ENCODE data around the gene AGBL2. TPM values are rescaled to one million over a fixed set of nuclear protein-coding genes. Genes with fewer than 3 reads are reported as not detected.

Gene AGBL2
- polyA plus RNA-seq, 1 experiment: 2.2 TPM

DNA sequence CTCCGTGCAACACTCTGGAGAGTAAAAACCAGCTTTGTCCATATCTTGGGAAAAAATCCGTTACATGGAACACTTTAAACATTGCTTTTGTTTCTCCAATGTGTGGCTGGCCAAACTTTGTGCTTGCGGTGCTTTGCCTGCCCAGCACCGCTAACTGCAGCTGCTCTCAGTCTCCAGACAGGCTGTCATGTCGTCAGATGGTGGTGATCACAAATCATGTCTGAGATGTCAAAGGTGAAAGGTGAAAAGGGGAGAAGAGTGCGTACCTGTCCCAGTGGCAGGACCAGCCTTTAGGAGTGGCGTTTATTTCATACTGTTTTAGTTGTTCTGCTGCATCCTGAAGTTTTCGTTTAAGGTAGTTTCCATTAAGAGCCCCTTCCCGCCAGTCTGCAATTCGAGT lies 17.1 kb upstream of the AGBL2 start:
- ChIA-PET CTCF (no interaction called here), POLR2A (interaction anchor here (0.5 kb wide), 1 partner anchor 67 kb away, joined by 3 read pairs; no protein-coding TSS in a partner anchor)

DNA sequence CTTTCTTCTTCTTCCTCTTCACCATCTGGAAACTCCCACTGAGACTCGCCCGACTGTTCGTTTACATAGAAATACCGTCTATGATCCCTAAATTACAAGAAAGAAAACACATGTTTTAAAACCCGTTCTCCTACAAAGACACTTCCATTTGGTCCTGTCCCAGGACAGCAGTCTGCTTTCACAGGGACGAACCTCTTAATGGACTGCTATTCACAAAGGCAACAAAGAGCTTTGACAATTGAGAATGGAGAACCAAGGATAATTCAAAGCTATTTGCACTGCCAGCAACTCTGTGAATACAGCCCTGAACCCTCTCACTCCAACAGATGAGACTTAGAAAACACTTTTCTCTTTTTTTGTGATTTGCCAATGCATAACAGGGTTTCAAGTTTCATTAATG lies 16.3 kb upstream of the AGBL2 start:
- no peaks in the 10 kb centered on the region for H3K9me3 ChIP-seq (ENCODE audit: control insufficient read depth, insufficient read depth, low read length)
- ChIA-PET POLR2A (no interaction called here), CTCF (no interaction called here)
- H3K4me3 ChIP-seq (ENCODE audit: low read depth, low read length): no peak overlapping the region
- TF ChIP-seq, protein P1, sequence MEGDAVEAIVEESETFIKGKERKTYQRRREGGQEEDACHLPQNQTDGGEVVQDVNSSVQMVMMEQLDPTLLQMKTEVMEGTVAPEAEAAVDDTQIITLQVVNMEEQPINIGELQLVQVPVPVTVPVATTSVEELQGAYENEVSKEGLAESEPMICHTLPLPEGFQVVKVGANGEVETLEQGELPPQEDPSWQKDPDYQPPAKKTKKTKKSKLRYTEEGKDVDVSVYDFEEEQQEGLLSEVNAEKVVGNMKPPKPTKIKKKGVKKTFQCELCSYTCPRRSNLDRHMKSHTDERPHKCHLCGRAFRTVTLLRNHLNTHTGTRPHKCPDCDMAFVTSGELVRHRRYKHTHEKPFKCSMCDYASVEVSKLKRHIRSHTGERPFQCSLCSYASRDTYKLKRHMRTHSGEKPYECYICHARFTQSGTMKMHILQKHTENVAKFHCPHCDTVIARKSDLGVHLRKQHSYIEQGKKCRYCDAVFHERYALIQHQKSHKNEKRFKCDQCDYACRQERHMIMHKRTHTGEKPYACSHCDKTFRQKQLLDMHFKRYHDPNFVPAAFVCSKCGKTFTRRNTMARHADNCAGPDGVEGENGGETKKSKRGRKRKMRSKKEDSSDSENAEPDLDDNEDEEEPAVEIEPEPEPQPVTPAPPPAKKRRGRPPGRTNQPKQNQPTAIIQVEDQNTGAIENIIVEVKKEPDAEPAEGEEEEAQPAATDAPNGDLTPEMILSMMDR (IDR thresholded peaks at IDR 0.05; ENCODE audit: low read depth, low read length): no peak
- DNase-seq (ENCODE audit: low read depth, low spot score): no peak
- peak overlapping the region; percentile 34 for H3K27ac ChIP-seq (ENCODE audit: low read depth, low read length)
- H3K27me3 ChIP-seq (ENCODE audit: control insufficient read depth, insufficient read depth, low read length): no peaks in the 10 kb centered on the region

More for the DNA sequence above, 17.1 kb upstream of the AGBL2 start:
- no peak for DNase-seq (ENCODE audit: low read depth, low spot score)
- Histone ChIP-seq H3K9me3 (ENCODE audit: control insufficient read depth, insufficient read depth, low read length) (no peaks in the 10 kb centered on the region), H3K27ac (ENCODE audit: low read depth, low read length) (no peak overlapping the region), H3K4me3 (ENCODE audit: low read depth, low read length) (no peak overlapping the region), H3K27me3 (ENCODE audit: control insufficient read depth, insufficient read depth, low read length) (no peaks in the 10 kb centered on the region)
- TF ChIP-seq, protein P1 (IDR thresholded peaks at IDR 0.05; ENCODE audit: low read depth, low read length): no peak

DNA sequence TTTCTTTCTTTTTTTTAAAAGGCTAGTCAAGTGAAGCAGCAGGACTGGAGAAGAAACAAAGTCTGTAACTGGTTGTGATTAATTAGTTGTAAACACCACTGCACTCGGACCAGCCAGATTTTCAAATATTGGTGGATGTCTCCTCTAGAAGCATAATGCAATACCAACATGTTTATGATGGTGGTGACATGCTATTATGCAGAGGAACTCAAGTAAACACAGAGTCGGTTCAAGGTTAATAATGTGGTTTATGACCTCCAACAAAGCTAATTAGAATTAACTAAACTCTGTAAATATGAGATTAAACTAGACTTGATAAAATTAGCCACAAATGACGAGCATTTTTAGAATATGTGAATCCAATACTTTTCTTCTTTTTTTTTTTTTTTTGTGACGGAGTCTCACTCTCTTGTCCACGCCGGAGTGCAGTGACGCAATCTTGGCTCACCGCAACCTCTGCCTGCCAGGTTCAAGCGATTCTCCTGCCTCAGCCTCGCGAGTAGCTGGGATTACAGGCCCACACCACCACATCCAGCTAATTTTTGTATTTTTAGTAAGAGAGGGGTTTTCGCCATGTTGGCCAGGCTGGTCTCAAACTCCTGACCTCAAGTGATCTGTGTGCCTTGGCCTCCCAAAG lies 11.8 kb upstream of the AGBL2 start:
- Histone ChIP-seq H3K4me3 (ENCODE audit: low read depth, low read length) (no peak overlapping the region), H3K27ac (ENCODE audit: low read depth, low read length) (no peak overlapping the region), H3K27me3 (ENCODE audit: control insufficient read depth, insufficient read depth, low read length) (no peaks in the 10 kb centered on the region), H3K9me3 (ENCODE audit: control insufficient read depth, insufficient read depth, low read length) (no peaks in the 10 kb centered on the region)
- no peak for DNase-seq (ENCODE audit: low read depth, low spot score)
- ChIA-PET CTCF (interaction anchor here (2.0 kb wide), 1 partner anchor 353 kb away, joined by 7 read pairs; no protein-coding TSS in a partner anchor), POLR2A (no interaction called here)
- TF ChIP-seq, protein P1 (IDR thresholded peaks at IDR 0.05; ENCODE audit: low read depth, low read length): no peak

DNA sequence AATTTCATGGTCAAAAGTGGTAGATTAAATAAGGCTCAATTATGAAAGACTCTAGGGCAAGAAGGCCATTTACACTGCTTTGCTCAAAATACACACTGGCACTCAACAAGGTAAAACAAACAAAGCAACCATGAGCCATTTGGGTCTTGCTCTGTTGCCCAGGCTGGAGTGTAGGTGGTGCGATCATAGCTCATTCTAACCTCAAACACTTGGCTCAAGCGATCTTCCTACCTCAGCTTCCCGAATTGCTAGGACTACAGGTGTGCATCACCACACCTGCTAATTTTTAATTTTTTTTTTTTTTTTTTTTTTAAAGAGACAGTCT lies 10.9 kb upstream of the AGBL2 start:
- no peak overlapping the region for H3K27ac ChIP-seq (ENCODE audit: low read depth, low read length)
- no peak for DNase-seq (ENCODE audit: low read depth, low spot score)
- no peaks in the 10 kb centered on the region for H3K9me3 ChIP-seq (ENCODE audit: control insufficient read depth, insufficient read depth, low read length)
- POLR2A ChIA-PET: no interaction called here
- CTCF ChIA-PET: no interaction called here
- no peaks in the 10 kb centered on the region for H3K27me3 ChIP-seq (ENCODE audit: control insufficient read depth, insufficient read depth, low read length)
- TF ChIP-seq, protein P1 (IDR thresholded peaks at IDR 0.05; ENCODE audit: low read depth, low read length): no peak
- H3K4me3 ChIP-seq (ENCODE audit: low read depth, low read length): no peak overlapping the region

DNA sequence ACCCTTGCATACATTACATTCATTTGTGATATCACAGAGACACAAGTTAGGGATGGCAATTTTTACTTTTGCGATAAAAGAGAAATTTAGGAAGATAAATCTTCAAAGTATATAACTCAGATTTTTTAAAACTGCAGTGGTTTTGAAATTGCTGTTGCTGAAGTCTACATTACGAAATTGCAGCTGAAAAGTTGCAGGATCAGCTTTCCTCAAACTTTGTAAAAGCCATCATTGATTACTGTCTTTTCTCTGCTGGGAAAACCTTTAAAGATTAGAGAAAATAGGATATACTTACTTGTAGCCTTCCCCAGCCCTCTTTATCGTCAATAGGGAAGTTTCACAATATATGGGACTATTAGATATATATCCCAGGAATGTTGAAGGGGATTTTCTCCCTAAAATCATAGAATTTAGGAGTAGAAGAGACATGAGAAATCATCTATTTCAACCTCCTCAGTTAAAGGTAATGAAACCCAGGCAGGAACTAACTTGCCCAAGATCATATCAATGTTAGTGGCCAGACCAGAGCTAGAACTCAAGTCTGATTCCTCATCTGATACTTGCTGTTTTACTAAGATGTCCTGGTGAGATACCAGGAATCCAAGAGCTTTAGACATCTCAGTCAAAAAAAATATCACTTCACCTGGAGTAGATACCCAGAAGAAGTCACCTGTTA lies 10.4 kb upstream of the AGBL2 start:
- CTCF ChIA-PET: no interaction called here
- no peak for DNase-seq (ENCODE audit: low read depth, low spot score)
- Histone ChIP-seq H3K9me3 (ENCODE audit: control insufficient read depth, insufficient read depth, low read length) (no peaks in the 10 kb centered on the region), H3K4me3 (ENCODE audit: low read depth, low read length) (no peak overlapping the region), H3K27me3 (ENCODE audit: control insufficient read depth, insufficient read depth, low read length) (no peaks in the 10 kb centered on the region), H3K27ac (ENCODE audit: low read depth, low read length) (no peak overlapping the region)
- TF ChIP-seq, protein P1 (IDR thresholded peaks at IDR 0.05; ENCODE audit: low read depth, low read length): no peak
- POLR2A ChIA-PET: no interaction called here
